DND-41 (cell line): ENCODE results near the gene NEDD9.

Experiments
- ATAC-seq: fragments of 200-7000 bp; cut with Tn5 transposase; 3 replicates; pipeline ENCODE4 v1.9.1; 2021; ENCODE audit warnings: low read depth; ENCODE audit not compliant: insufficient read depth
- DNase-seq: peaks from one replicate; pipeline ENCODE4 v3.0.0-alpha.2; 2020
- H2AFZ ChIP-seq: 2 replicates; pipeline ENCODE4 v1.6.0; 2012; ENCODE audit warnings: low read depth, low read length
- H3K27ac ChIP-seq: 2 replicates; pipeline ENCODE4 v1.5.1; 2012; ENCODE audit warnings: low read length, inconsistent platforms
- H3K27me3 ChIP-seq: fragments of 200-600 bp; sonication (generic); 2 replicates; pipeline ENCODE4 v1.6.0; 2012; ENCODE audit warnings: low read length, mild to moderate bottlenecking, inconsistent platforms; ENCODE audit not compliant: insufficient read depth, poor library complexity
- H3K36me3 ChIP-seq: 2 replicates; pipeline ENCODE4 v1.5.1; 2012; ENCODE audit warnings: low read length, inconsistent platforms; ENCODE audit not compliant: insufficient read depth
- H3K4me1 ChIP-seq: 2 replicates; pipeline ENCODE4 v1.5.1; 2012; ENCODE audit warnings: mild to moderate bottlenecking, low read length; ENCODE audit not compliant: insufficient read depth
- H3K4me2 ChIP-seq: 2 replicates; pipeline ENCODE4 v1.6.0; 2012; ENCODE audit warnings: mild to moderate bottlenecking, moderate library complexity, low read length, inconsistent platforms; ENCODE audit not compliant: insufficient read depth
- H3K4me3 ChIP-seq, 2 experiments: fragments of 200-600 bp in 1 of 2; shearing (Covaris generic) in 1 of 2; 2 replicates each; pipeline ENCODE4 v1.5.1; 2012 to 2016; ENCODE audit warnings: inconsistent platforms in 2 of 2, low read length in 2 of 2, mild to moderate bottlenecking in 2 of 2, low read depth in 1 of 2, moderate library complexity in 1 of 2
- H3K79me2 ChIP-seq: 2 replicates; pipeline ENCODE4 v1.6.0; 2012; ENCODE audit warnings: low read length, inconsistent platforms; ENCODE audit not compliant: insufficient read depth
- H3K9ac ChIP-seq: 2 replicates; pipeline ENCODE4 v1.6.0; 2012; ENCODE audit warnings: low read depth, mild to moderate bottlenecking, inconsistent platforms, low read length, moderate library complexity
- H3K9me3 ChIP-seq: 2 replicates; pipeline ENCODE4 v1.5.1; 2012; ENCODE audit warnings: low read length, moderate library complexity, mild to moderate bottlenecking, inconsistent platforms; ENCODE audit not compliant: insufficient read depth, severe bottlenecking
- H4K20me1 ChIP-seq: 2 replicates; pipeline ENCODE4 v1.6.0; 2012; ENCODE audit warnings: low read length; ENCODE audit not compliant: insufficient read depth
- CTCF ChIP-seq: IDR thresholded peaks from 2 replicates; pipeline ENCODE4 v1.5.1; 2012; ENCODE audit warnings: borderline replicate concordance, low read length, moderate library complexity, mild to moderate bottlenecking; ENCODE audit not compliant: poor library complexity, severe bottlenecking; ENCODE audit errors: extremely low read depth
- EZH2 ChIP-seq: IDR thresholded peaks from 3 replicates; pipeline ENCODE4 v1.6.1; 2012; ENCODE audit warnings: borderline replicate concordance, low read depth, mild to moderate bottlenecking, moderate library complexity, low read length, inconsistent platforms; ENCODE audit not compliant: severe bottlenecking

The NEDD9 gene

DNA sequence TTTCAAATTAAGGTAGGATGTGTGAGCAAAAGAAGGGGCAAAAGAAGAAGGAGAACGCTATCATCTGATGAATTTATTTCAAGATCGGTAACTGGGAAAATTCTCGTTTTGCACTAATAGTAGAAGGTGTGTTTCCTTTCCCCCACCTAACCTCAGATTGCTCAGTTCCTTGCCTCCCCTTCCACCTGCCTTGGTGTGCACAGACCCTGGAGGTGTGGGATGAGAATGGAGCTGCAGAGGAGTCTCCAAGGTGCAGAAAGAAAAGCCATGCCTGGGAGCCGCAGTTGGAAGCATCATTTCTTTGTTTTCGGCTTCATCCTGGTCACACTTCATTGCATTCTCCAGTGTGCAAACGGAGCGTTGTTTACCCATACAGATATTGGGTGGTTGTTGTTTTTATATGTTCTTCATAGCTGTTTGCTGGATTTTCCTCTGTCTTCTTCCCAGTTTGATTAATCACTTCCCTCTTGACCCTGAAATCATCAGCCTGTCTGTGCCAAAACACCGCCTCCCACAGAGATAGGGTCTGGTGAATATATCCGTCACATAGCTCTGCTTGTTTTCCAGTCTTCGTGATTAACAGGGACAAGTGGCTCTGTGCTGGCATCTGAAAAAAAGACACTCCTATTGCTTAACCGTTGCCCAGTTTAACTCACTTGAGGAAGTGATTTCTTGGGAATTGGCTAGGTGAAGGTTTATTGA lies 40.2 kb upstream of the NEDD9 start:
- Histone ChIP-seq H3K27ac (no peak overlapping the region), H3K79me2 (no peaks in the 10 kb centered on the region), H3K4me1 (peaks cover 18% of the 10 kb centered on the region), H3K27me3 (no peaks in the 10 kb centered on the region), H3K4me3 (no peak overlapping the region), H4K20me1 (no peaks in the 10 kb centered on the region), H3K9me3 (no peaks in the 10 kb centered on the region), H3K4me2 (no peak overlapping the region), H2AFZ (no peak overlapping the region), H3K9ac (no peak overlapping the region), H3K36me3 (no peaks in the 10 kb centered on the region)
- ATAC-seq: no peak
- TF ChIP-seq CTCF (no peak), EZH2 (no peak)
- no peak for DNase-seq

DNA sequence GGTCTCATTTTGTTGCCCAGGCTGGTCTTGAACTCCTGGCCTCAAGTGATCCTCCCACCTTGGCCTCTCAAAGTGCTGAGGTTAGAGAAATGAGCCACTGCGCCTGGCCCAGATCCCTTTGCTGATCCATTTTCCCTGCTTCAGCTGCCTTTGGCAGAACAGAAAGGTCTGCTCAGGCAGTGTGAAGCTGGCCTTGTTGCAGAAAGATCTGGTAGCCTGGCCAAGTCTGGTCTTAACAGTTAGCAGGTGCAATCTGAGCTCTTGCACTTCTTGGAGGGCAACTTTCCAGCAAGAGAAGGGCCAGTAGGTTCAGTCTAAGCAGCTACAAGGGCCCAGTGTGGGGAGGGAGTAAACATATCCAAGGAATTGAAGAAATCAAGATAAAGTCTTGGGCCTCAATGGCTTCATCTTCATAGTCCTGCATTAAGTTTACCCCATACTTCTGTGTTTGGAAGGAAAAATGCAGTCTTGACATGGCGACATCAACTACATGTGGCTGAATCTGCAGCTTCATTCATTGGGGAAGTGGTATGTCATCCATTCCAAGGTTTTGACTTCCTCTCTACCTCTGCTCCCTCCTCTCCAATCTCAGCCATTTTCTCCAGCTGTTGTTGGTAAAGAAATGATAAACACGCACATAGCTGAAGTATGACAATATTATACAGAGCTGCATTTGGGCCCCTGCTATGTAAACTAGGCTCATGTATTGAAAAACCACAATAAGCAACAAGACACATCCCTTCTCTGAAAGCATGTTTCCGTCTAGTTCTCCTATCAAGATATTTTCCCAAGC lies 39.0 kb upstream of the NEDD9 start:
- H3K4me1 ChIP-seq: peaks cover 18% of the 10 kb centered on the region

GRCh38 chr6:11270030-11271027 lies 37.9 kb upstream of the NEDD9 start:
- Histone ChIP-seq H3K27ac (no peak overlapping the region), H3K4me1 (peaks cover 7% of the 10 kb centered on the region), H3K4me3 (no peak overlapping the region), H2AFZ (no peak overlapping the region), H4K20me1 (no peaks in the 10 kb centered on the region), H3K9ac (no peak overlapping the region), H3K79me2 (no peaks in the 10 kb centered on the region), H3K36me3 (no peaks in the 10 kb centered on the region), H3K4me2 (no peak overlapping the region), H3K27me3 (no peaks in the 10 kb centered on the region), H3K9me3 (no peaks in the 10 kb centered on the region)
- no peak for ATAC-seq
- DNase-seq: no peak
- no peak for TF ChIP-seq CTCF
- TF ChIP-seq EZH2: no peak

More for the DNA sequence above, 39.0 kb upstream of the NEDD9 start:
- no peak for DNase-seq
- no peak overlapping the region for H2AFZ ChIP-seq
- no peak overlapping the region for H3K27ac ChIP-seq
- no peaks in the 10 kb centered on the region for H3K36me3 ChIP-seq
- no peaks in the 10 kb centered on the region for H3K79me2 ChIP-seq
- no peaks in the 10 kb centered on the region for H4K20me1 ChIP-seq
- no peak overlapping the region for H3K9ac ChIP-seq
- no peak overlapping the region for H3K4me2 ChIP-seq
- H3K9me3 ChIP-seq: no peaks in the 10 kb centered on the region
- no peak for ATAC-seq
- no peaks in the 10 kb centered on the region for H3K27me3 ChIP-seq
- no peak overlapping the region for H3K4me3 ChIP-seq
- TF ChIP-seq CTCF: no peak
- TF ChIP-seq EZH2: no peak
